A673 (cell line): ENCODE data around the gene SCARB1. TPM values are rescaled to one million over a fixed set of nuclear protein-coding genes. Genes with fewer than 3 reads are reported as not detected.

Experiments
- BruUV-seq: library from RNA; stranded (reverse); fragments of 400-500 nt; replicated peaks from 2 replicates; lab custom pipeline; 2021; lab: Mats Ljungman, UMichigan
- CTCF ChIA-PET: fragments of 300-600 bp; sonication (Branson Sonifier 250); formaldehyde crosslinking; loops from one replicate; lab custom pipeline; 2022; ENCODE audit warnings: antibody characterized with exemption; lab: Charles Lee
- POLR2A ChIA-PET: fragments of 300-600 bp; sonication (Branson Sonifier 250); formaldehyde crosslinking; loops from one replicate; lab custom pipeline; 2022; ENCODE audit warnings: antibody characterized with exemption; ENCODE audit not compliant: low non-redundant PET; lab: Charles Lee
- DNase-seq: peaks from one replicate; pipeline ENCODE4 v3.0.0-alpha.2; 2015; ENCODE audit warnings: low spot score
- H3K27ac ChIP-seq: fragments of 200-600 bp; sonication (generic); 2 replicates; pipeline ENCODE4 v1.5.1; 2016; ENCODE audit warnings: mixed run types, low read depth, mild to moderate bottlenecking, mixed read lengths, antibody characterized with exemption, low read length; ENCODE audit not compliant: poor library complexity, severe bottlenecking
- H3K27me3 ChIP-seq: fragments of 200-600 bp; sonication (generic); replicated peaks from 2 replicates; pipeline ENCODE4 v1.6.1; 2017; ENCODE audit warnings: mixed run types, low read depth, mild to moderate bottlenecking, mixed read lengths, antibody characterized with exemption, low read length; ENCODE audit not compliant: insufficient read depth, poor library complexity
- H3K36me3 ChIP-seq: fragments of 200-600 bp; sonication (generic); 2 replicates; pipeline ENCODE4 v1.6.1; 2016; ENCODE audit warnings: mixed run types, mild to moderate bottlenecking, mixed read lengths, antibody characterized with exemption, low read length; ENCODE audit not compliant: insufficient read depth, poor library complexity, severe bottlenecking
- H3K4me1 ChIP-seq: fragments of 200-600 bp; sonication (generic); 2 replicates; pipeline ENCODE4 v1.6.1; 2017; ENCODE audit warnings: mixed run types, mild to moderate bottlenecking, mixed read lengths, antibody characterized with exemption, low read length; ENCODE audit not compliant: insufficient read depth, poor library complexity, severe bottlenecking
- H3K4me3 ChIP-seq: fragments of 200-600 bp; sonication (generic); 2 replicates; pipeline ENCODE4 v1.5.1; 2016; ENCODE audit warnings: low read depth, mixed run types, mild to moderate bottlenecking, mixed read lengths, low read length; ENCODE audit not compliant: poor library complexity, severe bottlenecking
- H3K9me3 ChIP-seq: fragments of 200-600 bp; sonication (generic); 2 replicates; pipeline ENCODE4 v1.6.1; 2016; ENCODE audit warnings: mixed run types, low read depth, mild to moderate bottlenecking, mixed read lengths, antibody characterized with exemption, low read length; ENCODE audit not compliant: poor library complexity, severe bottlenecking
- EZH2 ChIP-seq: fragments of 200-600 bp; sonication (generic); IDR thresholded peaks from 2 replicates; pipeline ENCODE4 v1.6.1; 2017; ENCODE audit warnings: borderline replicate concordance, low read depth, mild to moderate bottlenecking, mixed read lengths, antibody characterized with exemption, low read length; ENCODE audit not compliant: poor library complexity, severe bottlenecking
- intact Hi-C: fragments of 100-400 bp; cut with micrococcal nuclease; formaldehyde crosslinking; loops from one replicate; pipeline ENCODE4 v1.10.0; 2022; ENCODE audit not compliant: unreplicated experiment
- total RNA-seq: library from RNA; stranded (reverse); gene quantifications from 2 replicates; pipeline ENCODE4 v1.2.3, GENCODE V29; 2021
- TF ChIP-seq, protein P1 (sequence below): fragments of 300-800, 200-600 bp; sonication (generic); conservative IDR thresholded peaks from 2 replicates; pipeline ENCODE4 v1.5.1; 2017; ENCODE audit warnings: low read depth, mild to moderate bottlenecking, antibody characterized with exemption, low read length, moderate library complexity, mixed read lengths

Gene SCARB1
- total RNA-seq, 1 experiment from 2014 or later, result 74.6 TPM

DNA sequence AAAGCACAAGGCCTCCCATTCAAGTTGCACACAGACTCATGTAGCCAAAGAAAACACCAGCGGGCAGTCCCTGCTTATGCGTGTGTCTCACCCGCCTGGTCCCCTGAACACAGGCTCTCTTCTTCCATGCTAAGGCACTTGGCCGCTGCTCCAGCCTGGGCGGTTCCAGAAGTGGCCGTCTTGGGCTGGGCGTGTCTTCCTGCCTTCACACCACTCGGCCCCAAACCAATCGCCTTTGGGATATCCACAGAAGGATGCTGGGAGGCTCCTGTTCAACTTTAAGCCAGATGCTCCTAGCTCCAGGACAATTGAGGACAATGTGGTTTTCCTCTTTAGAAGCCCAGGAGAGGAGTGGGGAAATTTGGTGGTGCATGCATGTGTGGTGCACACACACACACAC, 2.2 kb downstream of the SCARB1 start:
- BruUV-seq, result no TSS peak
- TF ChIP-seq, protein P1, sequence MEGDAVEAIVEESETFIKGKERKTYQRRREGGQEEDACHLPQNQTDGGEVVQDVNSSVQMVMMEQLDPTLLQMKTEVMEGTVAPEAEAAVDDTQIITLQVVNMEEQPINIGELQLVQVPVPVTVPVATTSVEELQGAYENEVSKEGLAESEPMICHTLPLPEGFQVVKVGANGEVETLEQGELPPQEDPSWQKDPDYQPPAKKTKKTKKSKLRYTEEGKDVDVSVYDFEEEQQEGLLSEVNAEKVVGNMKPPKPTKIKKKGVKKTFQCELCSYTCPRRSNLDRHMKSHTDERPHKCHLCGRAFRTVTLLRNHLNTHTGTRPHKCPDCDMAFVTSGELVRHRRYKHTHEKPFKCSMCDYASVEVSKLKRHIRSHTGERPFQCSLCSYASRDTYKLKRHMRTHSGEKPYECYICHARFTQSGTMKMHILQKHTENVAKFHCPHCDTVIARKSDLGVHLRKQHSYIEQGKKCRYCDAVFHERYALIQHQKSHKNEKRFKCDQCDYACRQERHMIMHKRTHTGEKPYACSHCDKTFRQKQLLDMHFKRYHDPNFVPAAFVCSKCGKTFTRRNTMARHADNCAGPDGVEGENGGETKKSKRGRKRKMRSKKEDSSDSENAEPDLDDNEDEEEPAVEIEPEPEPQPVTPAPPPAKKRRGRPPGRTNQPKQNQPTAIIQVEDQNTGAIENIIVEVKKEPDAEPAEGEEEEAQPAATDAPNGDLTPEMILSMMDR, result no peak
- no peak for TF ChIP-seq EZH2
- CTCF ChIA-PET, result interaction anchor here (0.5 kb wide), 1 partner anchor 550 kb away, joined by 3 read pairs; no protein-coding TSS in a partner anchor
- Histone ChIP-seq H3K36me3 (peaks cover 19% of the 10 kb centered on the region), H3K27ac (no peak overlapping the region), H3K27me3 (no peaks in the 10 kb centered on the region), H3K4me1 (peaks cover 21% of the 10 kb centered on the region), H3K4me3 (no peak overlapping the region), H3K9me3 (no peaks in the 10 kb centered on the region)
- intact Hi-C loops, result no loop called here
- POLR2A ChIA-PET, result no interaction called here
- peak; percentile 47 for DNase-seq

GRCh38 chr12:124857921-124858461, 5.7 kb downstream of the SCARB1 start:
- intact Hi-C loops, result no loop called here
- peaks cover 19% of the 10 kb centered on the region for H3K36me3 ChIP-seq
- no TSS peak for BruUV-seq
- POLR2A ChIA-PET, result no interaction called here
- no peaks in the 10 kb centered on the region for H3K27me3 ChIP-seq
- TF ChIP-seq, protein P1, result no peak
- TF ChIP-seq EZH2, result no peak
- H3K9me3 ChIP-seq, result no peaks in the 10 kb centered on the region
- peaks cover 16% of the 10 kb centered on the region for H3K4me1 ChIP-seq
- CTCF ChIA-PET, result no interaction called here
- H3K27ac ChIP-seq, result no peak overlapping the region
- no peak overlapping the region for H3K4me3 ChIP-seq
- no peak for DNase-seq

DNA sequence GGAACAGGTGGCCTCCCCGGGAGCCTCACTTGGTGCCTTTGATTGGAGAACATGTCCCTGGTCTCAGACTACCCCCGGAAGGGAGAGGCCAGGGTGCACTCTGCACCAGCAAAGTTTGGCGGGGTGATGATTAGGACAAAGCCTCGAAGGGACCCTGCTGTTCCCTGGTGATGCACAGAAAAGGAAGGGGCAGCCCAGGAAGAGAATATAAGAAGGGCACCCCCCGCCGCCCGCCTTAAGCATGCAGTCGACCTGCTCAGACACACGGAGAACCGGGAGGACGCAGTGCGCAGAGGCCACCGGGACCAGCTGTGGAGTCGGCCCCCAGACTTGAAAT, 6.9 kb downstream of the SCARB1 start:
- intact Hi-C loops, result no loop called here
- CTCF ChIA-PET, result no interaction called here
- peaks cover 19% of the 10 kb centered on the region for H3K36me3 ChIP-seq
- no peaks in the 10 kb centered on the region for H3K9me3 ChIP-seq
- TF ChIP-seq, protein P1, result no peak
- no peak for TF ChIP-seq EZH2
- BruUV-seq, result no TSS peak
- DNase-seq, result no peak
- H3K27me3 ChIP-seq, result no peaks in the 10 kb centered on the region
- no peak overlapping the region for H3K4me3 ChIP-seq
- POLR2A ChIA-PET, result no interaction called here
- H3K27ac ChIP-seq, result no peak overlapping the region
- peaks cover 5% of the 10 kb centered on the region for H3K4me1 ChIP-seq
